ENCODE measurements around the gene ANO7. TPM values are rescaled to one million over a fixed set of nuclear protein-coding genes. Genes with fewer than 3 reads are reported as not detected.

Gene ANO7
- total RNA-seq (2016; rRNA removed; fragmentation: Illumina TruSeq; extraction: Trizol) (3.7 and 4.9 TPM in 2 replicates), polyA plus RNA-seq (2011; rRNA removed) (4.1 and 4.9 TPM in 2 replicates), polyA minus RNA-seq (2011; rRNA and poly(A)+ RNA removed; ENCODE audit: low replicate concordance) (1.1 and 16.7 TPM in 2 replicates), Bru-seq, nascent RNA (percentile 46 among the genes with signal in this experiment), BruChase-seq, experiment 1, labeled RNA remaining after a 6-hour chase (percentile 48 among the genes with signal in this experiment), BruChase-seq, experiment 2, labeled RNA remaining after a 2-hour chase (percentile 50 among the genes with signal in this experiment)
- total RNA-seq (2016; cell fraction: cytosol; rRNA removed; fragmentation: Illumina TruSeq; extraction: Trizol; ENCODE audit: low read depth) = 1.7 and 1.9 TPM in 2 replicates
- 2.9 and 5.5 TPM in 2 replicates for total RNA-seq (2016; cell fraction: insoluble cytoplasmic fraction; rRNA removed; fragmentation: Illumina TruSeq; extraction: Trizol)
- total RNA-seq (2016; cell fraction: membrane; rRNA removed; fragmentation: Illumina TruSeq; extraction: Trizol) = 3.2 and 4.1 TPM in 2 replicates
- 4.7 and 5.1 TPM in 2 replicates for total RNA-seq (2016; cell fraction: nucleus; rRNA removed; fragmentation: Illumina TruSeq; extraction: Trizol)
- 2.9 and 3.9 TPM in 2 replicates for polyA plus RNA-seq (2011; cell fraction: cytosol; rRNA removed)
- 29.8 and 33.6 TPM in 2 replicates for polyA plus RNA-seq (2011; cell fraction: nucleus; rRNA removed)
- polyA plus RNA-seq (2012) = 8.8 and 10.8 TPM in 2 replicates
- 3.3 and 3.8 TPM in 2 replicates for polyA plus RNA-seq (2016; cell fraction: cytosol; fragmentation: Illumina TruSeq; extraction: Trizol; ENCODE audit: low read depth)
- polyA plus RNA-seq (2016; cell fraction: insoluble cytoplasmic fraction; fragmentation: Illumina TruSeq; extraction: Trizol; ENCODE audit: low read depth) = 7.5 and 11.5 TPM in 2 replicates
- 7.5 and 8.6 TPM in 2 replicates for polyA plus RNA-seq (2016; cell fraction: membrane; fragmentation: Illumina TruSeq; extraction: Trizol; ENCODE audit: low read depth)
- 14.9 and 15.8 TPM in 2 replicates for polyA plus RNA-seq (2016; cell fraction: nucleus; fragmentation: Illumina TruSeq; extraction: Trizol; ENCODE audit: insufficient read depth, low read depth)
- polyA minus RNA-seq (2011; cell fraction: cytosol; rRNA and poly(A)+ RNA removed) = 5.1 and 8.4 TPM in 2 replicates
- polyA minus RNA-seq (2011; cell fraction: nucleus; rRNA and poly(A)+ RNA removed) = 13.8 and 18.4 TPM in 2 replicates
- long read RNA-seq, experiment 1, transcript ANO7-209 (2 exons, 2,196 nt) = major isoform, 10 of 18 reads
- long read RNA-seq, experiment 1, partial matches to known transcripts = 0 of 18 reads
- long read RNA-seq, experiment 1, other reads (novel, unspliced or antisense) = 8 of 18 reads
- long read RNA-seq, experiment 2, transcript ANO7-209 (2 exons, 2,196 nt) = major isoform, 12 of 28 reads
- long read RNA-seq, experiment 2, partial matches to known transcripts = 13 of 28 reads
- long read RNA-seq, experiment 2, other reads (novel, unspliced or antisense) = 3 of 28 reads

GRCh38 chr2:241188361-241189092 lies at the start of gene ANO7:
Gene ANO7 (plus strand): TSS chr2:241188677. CDS start chr2:241190064, 1,387 bp downstream.
- CTCF ChIA-PET (ENCODE audit: low intra/inter-chr PET ratio, low total read pairs) = no interaction called here
- H3K4me3 ChIP-seq (replicated peaks in 1 of 3; ENCODE audit: insufficient read depth in 1 of 3, low read depth in 2 of 3, low read length in 3 of 3) = peak within 1 kb of the TSS in 1 of 3 experiments; percentile 34; a peak in 1 of 6 replicates
- no peak within 1 kb of the TSS for H3K9ac ChIP-seq (ENCODE audit: insufficient read depth, low read depth, low read length)
- H3K36me3 ChIP-seq (replicated peaks in 1 of 2; ENCODE audit: control insufficient read depth in 1 of 2, insufficient read depth in 2 of 2, low read length in 2 of 2) = no peaks in the 10 kb centered on the region
- H3K9me3 ChIP-seq (ENCODE audit: low read length) = no peaks in the 10 kb centered on the region
- FAIRE-seq = no peak
- H3K4me2 ChIP-seq (ENCODE audit: low read depth, low read length) = peak within 1 kb of the TSS; percentile 45; the same call in 1 of the 2 replicates
- POLR2A ChIA-PET = no interaction called here
- peaks cover 8 to 45% of the 10 kb centered on the region in 2 experiments for H3K27me3 ChIP-seq (ENCODE audit: control insufficient read depth in 1 of 2, insufficient read depth in 2 of 2, low read length in 2 of 2)
- H2AFZ ChIP-seq (ENCODE audit: low read length) = no peak within 1 kb of the TSS
- no peak within 1 kb of the TSS for H3K27ac ChIP-seq (ENCODE audit: extremely low read length, insufficient read depth, low read length)
- no peaks in the 10 kb centered on the region for H4K20me1 ChIP-seq (ENCODE audit: insufficient read depth, low read length)
- no peak; the same call in 2 of the 3 replicates for ATAC-seq
- 22% methylated on average over 4 of the region's 21 CpGs for WGBS (ENCODE audit: low lambda C conversion rate)
- BruUV-seq (replicated peaks) = no TSS peak
- DNase-seq (ENCODE audit: low spot score) = no peak
- H3K79me2 ChIP-seq (ENCODE audit: insufficient read depth, low read length) = no peaks in the 10 kb centered on the region
- H3K4me1 ChIP-seq (ENCODE audit: insufficient read depth, low read length) = peaks cover 23% of the 10 kb centered on the region
- in situ Hi-C loops (cut with HindIII; ENCODE audit: extremely low pct_ligation_motif_present, low pct_unique_long_range_greater_than_20kb) (no loop called here), intact Hi-C loops (cut with micrococcal nuclease; ENCODE audit: unreplicated experiment) (no loop called here)
- TF ChIP-seq HNRNPL (IDR thresholded peaks at IDR 0.05; ENCODE audit: low read depth, low read length) (peak; percentile 70; the same call in 1 of the 2 replicates), SMARCE1 (IDR thresholded peaks at IDR 0.05; ENCODE audit: borderline replicate concordance) (no peak), HIC2 (CRISPR knock-in tag; IDR thresholded peaks at IDR 0.05; ENCODE audit: low read depth) (0 out of 2 replicates have a peak, but pooled peaks have one; percentile 28), REST (IDR thresholded peaks at IDR 0.05; ENCODE audit: borderline replicate concordance in 1 of 2, low read depth in 1 of 2, low read length in 2 of 2) (no peak), THAP11 (CRISPR knock-in tag; IDR thresholded peaks at IDR 0.05) (no peak), MXD1 (CRISPR knock-in tag; IDR thresholded peaks at IDR 0.05) (0 out of 2 replicates have a peak, but pooled peaks have one; percentile 44), GABPB1 (CRISPR knock-in tag; IDR thresholded peaks at IDR 0.05) (peak; percentile 29; the same call in 1 of the 2 replicates), ATF4 (CRISPR knock-in tag; IDR thresholded peaks at IDR 0.05) (no peak), ZNF777 (CRISPR knock-in tag; IDR thresholded peaks at IDR 0.05) (0 out of 2 replicates have a peak, but pooled peaks have one; percentile 25)
